GM12878 (cell line): Measurements from ENCODE around the gene TMEM106A. TPM values are rescaled to one million over a fixed set of nuclear protein-coding genes. Genes with fewer than 3 reads are reported as not detected.

ENCODE experiments used
- BACH1 ChIP-seq: fragments of 450-650 bp; IDR thresholded peaks from 2 replicates; pipeline ENCODE4 v1.6.1; 2017; ENCODE audit warnings: mild to moderate bottlenecking, borderline replicate concordance
- CREB1 ChIP-seq: IDR thresholded peaks from 2 replicates; pipeline ENCODE4 v1.6.1; 2012; ENCODE audit warnings: low read depth, mild to moderate bottlenecking, inconsistent platforms
- HDGF ChIP-seq: fragments of 450-650 bp; IDR thresholded peaks from 2 replicates; pipeline ENCODE4 v1.6.1; 2016; ENCODE audit warnings: antibody characterized with exemption
- JUNB ChIP-seq: IDR thresholded peaks from 2 replicates; pipeline ENCODE4 v1.6.1; 2016; ENCODE audit warnings: antibody characterized with exemption, mild to moderate bottlenecking
- KAT2A ChIP-seq: conservative IDR thresholded peaks from 2 replicates; pipeline ENCODE4 v1.6.1; 2011; ENCODE audit warnings: low read depth, low read length; ENCODE audit not compliant: control insufficient read depth
- LARP7 ChIP-seq: fragments of 450-650 bp; IDR thresholded peaks from 2 replicates; pipeline ENCODE4 v1.6.1; 2017; ENCODE audit warnings: mild to moderate bottlenecking
- MLLT1 ChIP-seq: fragments of 450-650 bp; IDR thresholded peaks from 2 replicates; pipeline ENCODE4 v1.6.1; 2016; ENCODE audit warnings: mild to moderate bottlenecking
- MTA2 ChIP-seq: fragments of 450-650 bp; IDR thresholded peaks from 2 replicates; pipeline ENCODE4 v1.6.1; 2016; ENCODE audit warnings: low read depth, mild to moderate bottlenecking, moderate library complexity
- MYC ChIP-seq: IDR thresholded peaks from 2 replicates; pipeline ENCODE4 v1.6.1; 2011; ENCODE audit warnings: mild to moderate bottlenecking, low read length, moderate library complexity, inconsistent platforms; ENCODE audit not compliant: insufficient read depth, insufficient replicate concordance, insufficient read length, severe bottlenecking
- NR2C1 ChIP-seq: fragments of 450-650 bp; IDR thresholded peaks from 2 replicates; pipeline ENCODE4 v1.6.1; 2017; ENCODE audit warnings: antibody characterized with exemption, mild to moderate bottlenecking, moderate library complexity
- NR2C2 ChIP-seq: IDR thresholded peaks from 2 replicates; pipeline ENCODE4 v1.6.1; 2011; ENCODE audit warnings: borderline replicate concordance, low read depth; ENCODE audit not compliant: control insufficient read depth, insufficient read length
- NR2F1 ChIP-seq: fragments of 450-650 bp; conservative IDR thresholded peaks from 2 replicates; pipeline ENCODE4 v1.6.1; 2017; ENCODE audit warnings: mild to moderate bottlenecking
- PML ChIP-seq: IDR thresholded peaks from 2 replicates; pipeline ENCODE4 v1.6.1; 2012; ENCODE audit warnings: low read length, inconsistent platforms
- POLR2A ChIP-seq: IDR thresholded peaks from 2 replicates; pipeline ENCODE4 v1.6.1; 2011; ENCODE audit warnings: low read depth, mild to moderate bottlenecking, low read length
- POLR2AphosphoS5 ChIP-seq: IDR thresholded peaks from 2 replicates; pipeline ENCODE4 v1.6.1; 2011; ENCODE audit warnings: mild to moderate bottlenecking, low read length, inconsistent platforms
- SMARCA5 ChIP-seq: fragments of 450-650 bp; IDR thresholded peaks from 2 replicates; pipeline ENCODE4 v1.6.1; 2017; ENCODE audit warnings: mild to moderate bottlenecking
- SREBF1 ChIP-seq: IDR thresholded peaks from 2 replicates; pipeline ENCODE4 v1.6.1; 2012; ENCODE audit warnings: mild to moderate bottlenecking, low read length
- SREBF2 ChIP-seq: IDR thresholded peaks from 2 replicates; pipeline ENCODE4 v1.6.1; 2012; ENCODE audit warnings: mild to moderate bottlenecking, low read length
- ZBTB11 ChIP-seq: fragments of 450-650 bp; formaldehyde crosslinking; IDR thresholded peaks from 2 replicates; pipeline ENCODE4 v1.5.0; 2022; ENCODE audit warnings: mild to moderate bottlenecking, missing genetic modification characterization
- ZBTB4 ChIP-seq: fragments of 450-650 bp; formaldehyde crosslinking; IDR thresholded peaks from 2 replicates; pipeline ENCODE4 v1.4.0; 2022; ENCODE audit warnings: mild to moderate bottlenecking, moderate library complexity
- ZNF207 ChIP-seq: fragments of 450-650 bp; IDR thresholded peaks from 2 replicates; pipeline ENCODE4 v1.6.1; 2014; ENCODE audit warnings: antibody characterized with exemption, mild to moderate bottlenecking, borderline replicate concordance
- ZNF274 ChIP-seq: IDR thresholded peaks from one replicate; pipeline ENCODE4 v1.8.0; 2011; ENCODE audit not compliant: insufficient read length, insufficient read depth
- ZNF384 ChIP-seq: IDR thresholded peaks from 2 replicates; pipeline ENCODE4 v1.6.1; 2012; ENCODE audit warnings: low read depth, mild to moderate bottlenecking, low read length, improper control_type of control experiment, borderline replicate concordance
- polyA plus RNA-seq, 11 experiments: library from polyadenylated mRNA; depleted of rRNA in 4 of 11; unstranded in 6 of 11; stranded (reverse) in 5 of 11; fragments of >200 nt; fragmentation: Nextera tagmentation in 4 of 11; fragmentation: Illumina TruSeq in 1 of 11; extraction: Ambion mirVana in 4 of 11; extraction: Trizol in 1 of 11; gene quantifications; 1 replicate in 1 of 11; 2 replicates in 10 of 11; pipeline versions ENCODE4 v1.2.1 to v1.2.3, GENCODE V29; 2011 to 2016; ENCODE audit warnings: inconsistent platforms in 2 of 11, missing spikeins in 2 of 11, low read depth in 1 of 11
- total RNA-seq, 4 experiments: library from RNA; depleted of rRNA in 3 of 4; stranded (reverse); fragments of >200 nt in 3 of 4; fragmentation: Illumina TruSeq in 1 of 4; extraction: Trizol in 1 of 4; gene quantifications; 2 replicates each; pipeline versions ENCODE4 v1.2.1 to v1.2.3, GENCODE V29; 2013 to 2021

Gene TMEM106A
- total and polyA plus RNA-seq, 10 of the 15 experiments (the other 5 are each of a cell fraction or from before 2014, with no cell fraction given): 2.3 to 18.7 (median 9.3) TPM

- TF ChIP-seq ZBTB11 (CRISPR knock-in tag): no peak
- TF ChIP-seq ZBTB4 (CRISPR knock-in tag): no peak
- peak; percentile 42 for TF ChIP-seq MYC
- no peak for TF ChIP-seq ZNF207
- no peak for TF ChIP-seq NR2C2
- TF ChIP-seq PML: peak; percentile 91
- TF ChIP-seq SREBF1: no peak
- TF ChIP-seq NR2C1: peak; percentile 74
- TF ChIP-seq BACH1: no peak
- TF ChIP-seq HDGF: peak; percentile 69
- TF ChIP-seq POLR2A: peak; percentile 90
- TF ChIP-seq CREB1: peak; percentile 73; the same call in 1 of the 2 replicates
- TF ChIP-seq SREBF2: no peak
- TF ChIP-seq ZNF274: no peak
- TF ChIP-seq ZNF384: no peak
- no peak for TF ChIP-seq LARP7
- no peak for TF ChIP-seq JUNB
- TF ChIP-seq POLR2AphosphoS5: peak; percentile 90
- no peak for TF ChIP-seq KAT2A
- no peak for TF ChIP-seq SMARCA5
- peak; percentile 72 for TF ChIP-seq NR2F1
- TF ChIP-seq MTA2: peak; percentile 33; the same call in 1 of the 2 replicates
- no peak for TF ChIP-seq MLLT1
These were observed 40.7 kb upstream of the TMEM106A start, which contains the start of gene NBR1 (continued) for GRCh38 chr17:43170766-43171585.
